Measurements from ENCODE around the gene DNAI1.
"Not testable (repeated sequence)": the region's sequence is repeated elsewhere in the genome, so short reads cannot be mapped to it uniquely, and the experiment has no call there.

Gene DNAI1

GRCh38 chr9:34459941-34460340 lies 1.3 kb downstream of the DNAI1 start:
- TF ChIP-seq ZNF274 (IDR thresholded peaks at IDR 0.05; ENCODE audit: low read depth, low read length) = no peak
- no peak overlapping the region for H3K4me3 ChIP-seq (ENCODE audit: low read length)

DNA sequence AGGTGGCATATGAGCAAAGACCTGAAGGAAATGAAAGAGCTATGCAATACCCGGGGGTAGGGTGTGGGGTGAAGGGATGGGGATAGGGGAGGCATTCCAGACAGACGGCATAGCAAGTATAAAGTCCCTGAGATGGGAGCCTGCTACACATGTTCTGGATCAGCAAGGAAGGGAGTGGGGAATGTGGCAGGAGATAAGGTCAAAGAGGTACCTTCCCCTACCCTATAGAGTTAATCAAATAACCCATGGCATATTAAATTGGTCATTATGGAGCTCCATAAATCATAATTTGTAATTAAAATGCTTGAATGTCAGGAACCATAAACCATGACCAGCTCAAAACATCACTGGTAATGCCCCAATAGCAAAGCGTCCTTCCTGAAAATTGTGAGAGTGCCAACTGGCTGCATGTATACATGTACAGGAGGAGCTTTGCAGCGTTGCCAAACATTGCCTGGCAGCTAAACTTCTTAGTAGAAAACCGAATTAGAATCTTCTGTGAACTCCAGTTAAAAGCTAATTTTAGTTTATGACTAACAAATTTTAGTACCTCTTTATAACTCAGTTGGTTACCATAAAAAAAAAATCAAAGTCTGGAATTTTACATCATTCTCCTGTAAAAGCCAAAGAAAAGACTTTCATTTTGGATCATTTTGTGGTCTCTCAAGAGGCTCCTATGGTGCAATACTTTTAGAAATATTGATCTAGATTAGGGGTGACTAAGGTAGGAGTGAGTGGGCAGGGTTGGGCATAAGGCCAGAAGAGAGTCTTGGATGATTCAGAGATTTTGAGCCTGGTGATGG lies 4.7 kb downstream of the DNAI1 start:
- no peak for TF ChIP-seq ZNF274 (IDR thresholded peaks at IDR 0.05; ENCODE audit: low read depth, low read length)
- no peak overlapping the region for H3K4me3 ChIP-seq (ENCODE audit: low read length)

GRCh38 chr9:34463901-34464232 lies 5.3 kb downstream of the DNAI1 start:
- no peak overlapping the region for H3K4me3 ChIP-seq (ENCODE audit: low read length)
- no peak for TF ChIP-seq ZNF274 (IDR thresholded peaks at IDR 0.05; ENCODE audit: low read depth, low read length)

- no peak for TF ChIP-seq ZNF274 (IDR thresholded peaks at IDR 0.05; ENCODE audit: low read depth, low read length)
- H3K4me3 ChIP-seq (ENCODE audit: low read length) = no peak overlapping the region
Measured at GRCh38 chr9:34464571-34464970, 6.0 kb downstream of the DNAI1 start.

GRCh38 chr9:34465468-34465867 lies 6.9 kb downstream of the DNAI1 start:
- no peak overlapping the region for H3K4me3 ChIP-seq (ENCODE audit: low read length)
- TF ChIP-seq ZNF274 (IDR thresholded peaks at IDR 0.05; ENCODE audit: low read depth, low read length) = no peak

- H3K4me3 ChIP-seq (ENCODE audit: low read length) = no peak overlapping the region
- no peak for TF ChIP-seq ZNF274 (IDR thresholded peaks at IDR 0.05; ENCODE audit: low read depth, low read length)
Measured at GRCh38 chr9:34475097-34475496, 16.5 kb downstream of the DNAI1 start.

GRCh38 chr9:34477541-34477940 lies 18.9 kb downstream of the DNAI1 start:
- TF ChIP-seq ZNF274 (IDR thresholded peaks at IDR 0.05; ENCODE audit: low read depth, low read length) = no peak
- H3K4me3 ChIP-seq (ENCODE audit: low read length) = no peak overlapping the region

- no peak for TF ChIP-seq ZNF274 (IDR thresholded peaks at IDR 0.05; ENCODE audit: low read depth, low read length)
- H3K4me3 ChIP-seq (ENCODE audit: low read length) = no peak overlapping the region
Measured at GRCh38 chr9:34479431-34479866, 20.8 kb downstream of the DNAI1 start.

DNA sequence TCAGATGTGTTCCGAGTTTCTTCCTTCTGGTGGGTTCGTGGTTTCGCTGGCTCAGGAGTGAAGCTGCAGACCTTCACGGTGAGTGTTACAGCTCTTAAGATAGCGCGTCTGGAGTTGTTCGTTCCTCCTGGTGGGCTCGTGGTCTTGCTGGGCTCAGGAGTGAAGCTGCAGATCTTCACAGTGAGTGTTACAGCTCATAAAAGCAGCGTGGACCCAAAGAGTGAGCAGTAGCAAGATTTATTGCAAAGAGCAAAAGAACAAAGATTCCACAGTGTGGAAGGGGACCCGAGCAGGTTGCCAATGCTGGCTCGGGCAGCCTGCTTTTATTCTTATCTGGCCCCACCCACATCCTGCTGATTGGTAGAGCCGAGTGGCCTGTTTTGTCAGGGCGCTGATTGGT lies 23.0 kb downstream of the DNAI1 start:
- H3K4me3 ChIP-seq (ENCODE audit: low read length) = not testable (repeated sequence)

DNA sequence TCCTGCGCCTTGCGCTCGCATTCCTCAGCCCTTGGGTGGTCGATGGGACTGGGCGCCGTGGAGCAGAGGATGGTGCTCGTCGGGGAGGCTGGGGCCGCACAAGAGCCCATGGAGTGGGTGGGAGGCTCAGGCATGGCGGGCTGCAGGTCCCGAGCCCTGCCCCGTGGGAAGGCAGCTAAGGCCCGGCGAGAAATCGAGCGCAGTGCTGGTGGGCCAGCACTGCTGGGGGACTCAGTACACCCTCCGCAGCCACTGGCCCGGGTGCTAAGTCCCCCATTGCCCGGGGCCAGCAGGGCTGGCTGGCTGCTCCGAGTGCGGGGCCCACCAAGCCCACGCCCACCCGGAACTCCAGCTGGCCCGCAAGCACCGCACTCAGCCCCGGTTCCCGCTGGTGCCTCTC lies 24.1 kb downstream of the DNAI1 start:
- H3K4me3 ChIP-seq (ENCODE audit: low read length) = not testable (repeated sequence)

GRCh38 chr9:34484678-34485077 lies 26.1 kb downstream of the DNAI1 start:
- TF ChIP-seq ZNF274 (IDR thresholded peaks at IDR 0.05; ENCODE audit: low read depth, low read length) = no peak
- no peak overlapping the region for H3K4me3 ChIP-seq (ENCODE audit: low read length)

DNA sequence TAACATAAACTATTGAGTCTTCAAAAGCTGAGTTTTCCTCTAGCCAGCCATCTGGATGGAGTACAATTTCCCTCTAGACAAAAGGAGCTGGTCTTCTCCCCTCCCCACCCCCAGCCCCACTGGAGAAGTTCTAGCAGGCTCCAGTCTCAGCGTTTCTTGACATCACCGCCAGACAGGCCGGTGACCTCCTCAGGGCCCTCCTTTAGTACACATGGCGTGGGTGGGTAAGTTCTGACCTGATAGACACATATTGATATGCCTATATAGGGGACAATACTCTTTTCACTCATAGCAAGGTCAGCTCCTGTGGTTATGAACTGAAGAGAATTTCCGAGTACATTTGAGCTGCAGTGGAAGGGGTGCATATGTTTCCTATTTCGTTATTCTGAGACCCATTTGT lies 27.2 kb downstream of the DNAI1 start:
- H3K4me3 ChIP-seq (ENCODE audit: low read length) = no peak overlapping the region
- TF ChIP-seq ZNF274 (IDR thresholded peaks at IDR 0.05; ENCODE audit: low read depth, low read length) = no peak

DNA sequence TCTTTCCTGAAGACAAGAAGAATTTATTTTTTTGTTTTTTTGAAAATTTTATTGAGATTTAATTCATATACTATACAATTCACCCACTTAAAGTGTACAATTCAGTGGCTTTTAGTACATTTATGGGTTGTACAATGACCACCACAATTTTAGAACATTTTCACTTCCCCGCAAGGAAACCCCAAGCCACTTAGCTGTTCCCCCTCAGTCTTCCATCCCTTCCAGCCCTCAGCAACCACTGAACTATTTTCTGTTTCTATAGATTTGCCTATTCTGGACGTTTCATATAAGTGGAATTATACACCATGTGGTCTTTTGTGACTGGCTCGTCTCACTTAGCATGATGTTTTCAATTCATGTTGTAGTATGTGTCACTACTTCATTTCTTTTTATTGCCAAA lies 28.0 kb downstream of the DNAI1 start:
- TF ChIP-seq ZNF274 (IDR thresholded peaks at IDR 0.05; ENCODE audit: low read depth, low read length) = no peak
- no peak overlapping the region for H3K4me3 ChIP-seq (ENCODE audit: low read length)

DNA sequence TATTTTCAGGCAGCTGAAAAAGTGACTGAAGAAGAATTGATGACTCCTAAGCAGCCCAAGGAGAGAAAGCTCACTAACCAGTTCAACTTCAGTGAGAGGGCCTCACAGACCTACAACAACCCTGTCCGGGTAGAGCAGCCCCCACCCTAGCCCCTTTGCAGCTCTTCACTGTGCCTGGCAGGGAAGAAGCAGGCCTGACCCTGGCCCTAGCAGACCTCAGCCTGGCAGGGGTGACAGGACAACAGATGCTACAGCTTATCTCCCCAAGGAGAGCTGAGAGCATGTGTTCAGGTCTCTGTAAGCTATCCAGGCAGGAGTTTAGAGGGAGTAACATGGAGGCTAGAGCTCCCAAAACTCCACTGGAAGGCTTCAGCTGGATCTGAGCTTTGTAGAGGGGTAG lies 31.8 kb downstream of the DNAI1 start:
- no peak for TF ChIP-seq ZNF274 (IDR thresholded peaks at IDR 0.05; ENCODE audit: low read depth, low read length)
- H3K4me3 ChIP-seq (ENCODE audit: low read length) = no peak overlapping the region

GRCh38 chr9:34490760-34491159 lies 32.2 kb downstream of the DNAI1 start:
- no peak overlapping the region for H3K4me3 ChIP-seq (ENCODE audit: low read length)
- TF ChIP-seq ZNF274 (IDR thresholded peaks at IDR 0.05; ENCODE audit: low read depth, low read length) = no peak

DNA sequence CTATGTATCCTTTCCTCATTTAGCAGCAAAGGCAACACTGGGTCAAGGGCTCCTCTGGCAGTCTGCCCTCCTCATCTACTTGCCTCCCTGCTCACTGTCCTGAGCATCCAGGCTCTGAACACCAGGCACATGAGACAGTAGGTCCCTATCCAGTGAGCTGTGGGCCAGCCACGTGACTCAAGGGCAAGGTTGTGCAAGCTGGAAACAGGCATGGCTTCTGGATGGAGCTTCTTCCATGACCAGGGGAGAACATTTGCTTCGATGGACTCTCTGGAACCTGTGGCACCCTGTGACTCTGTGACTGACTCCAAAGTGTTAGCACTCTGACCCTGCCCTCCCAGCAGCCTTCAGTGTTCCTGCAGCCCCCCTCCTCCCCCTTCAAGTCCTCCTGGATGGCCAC lies 33.0 kb downstream of the DNAI1 start:
- no peak overlapping the region for H3K4me3 ChIP-seq (ENCODE audit: low read length)
- TF ChIP-seq ZNF274 (IDR thresholded peaks at IDR 0.05; ENCODE audit: low read depth, low read length) = no peak

Data from GM08714 (cell line).